ENCODE measurements around the gene CREB5. TPM values are rescaled to one million over a fixed set of nuclear protein-coding genes. Genes with fewer than 3 reads are reported as not detected.

CREB5 gene
- total RNA-seq, 6 donors from 2014 or later = 8.3 to 34.6 (median 15.3) TPM

DNA sequence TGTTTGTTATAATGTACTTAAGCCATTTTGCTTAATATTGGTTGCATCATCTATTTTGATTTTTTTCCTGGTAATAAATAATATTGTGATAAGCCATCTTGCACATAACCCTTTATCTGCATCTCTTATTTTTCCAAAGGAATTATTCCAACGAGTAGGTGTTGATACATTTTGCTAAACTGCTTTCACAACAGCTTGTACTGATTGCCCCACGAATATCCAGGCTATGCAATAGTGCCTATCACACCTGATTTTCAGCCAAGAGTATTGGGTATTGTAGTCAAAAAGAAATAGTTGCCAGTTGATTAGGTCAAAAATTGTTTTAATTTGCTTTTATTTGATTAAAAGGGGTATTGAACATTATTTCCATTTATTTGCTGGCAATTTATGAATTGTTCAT, 20.7 kb downstream of the CREB5 start:
- DNase-seq (no peak), ATAC-seq (ENCODE audit: low FRiP score in 2 of 2) (no peak)
- H3K27me3 ChIP-seq = no peaks in the 10 kb centered on the region
- no peaks in the 10 kb centered on the region for H3K4me1 ChIP-seq
- TF ChIP-seq, protein P1, sequence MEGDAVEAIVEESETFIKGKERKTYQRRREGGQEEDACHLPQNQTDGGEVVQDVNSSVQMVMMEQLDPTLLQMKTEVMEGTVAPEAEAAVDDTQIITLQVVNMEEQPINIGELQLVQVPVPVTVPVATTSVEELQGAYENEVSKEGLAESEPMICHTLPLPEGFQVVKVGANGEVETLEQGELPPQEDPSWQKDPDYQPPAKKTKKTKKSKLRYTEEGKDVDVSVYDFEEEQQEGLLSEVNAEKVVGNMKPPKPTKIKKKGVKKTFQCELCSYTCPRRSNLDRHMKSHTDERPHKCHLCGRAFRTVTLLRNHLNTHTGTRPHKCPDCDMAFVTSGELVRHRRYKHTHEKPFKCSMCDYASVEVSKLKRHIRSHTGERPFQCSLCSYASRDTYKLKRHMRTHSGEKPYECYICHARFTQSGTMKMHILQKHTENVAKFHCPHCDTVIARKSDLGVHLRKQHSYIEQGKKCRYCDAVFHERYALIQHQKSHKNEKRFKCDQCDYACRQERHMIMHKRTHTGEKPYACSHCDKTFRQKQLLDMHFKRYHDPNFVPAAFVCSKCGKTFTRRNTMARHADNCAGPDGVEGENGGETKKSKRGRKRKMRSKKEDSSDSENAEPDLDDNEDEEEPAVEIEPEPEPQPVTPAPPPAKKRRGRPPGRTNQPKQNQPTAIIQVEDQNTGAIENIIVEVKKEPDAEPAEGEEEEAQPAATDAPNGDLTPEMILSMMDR (IDR thresholded peaks at IDR 0.05) = no peak
- TF ChIP-seq POLR2AphosphoS5 (IDR thresholded peaks at IDR 0.05) = no peak
- no peaks in the 10 kb centered on the region for H3K9me3 ChIP-seq
- 45 to 63% methylated on average over 2 of the region's 2 CpGs for WGBS, 2 donors
- H3K36me3 ChIP-seq = no peaks in the 10 kb centered on the region
- H3K27ac ChIP-seq = no peak overlapping the region
- H3K4me3 ChIP-seq = no peak overlapping the region

GRCh38 chr7:28433699-28434219, 21.4 kb downstream of the CREB5 start:
- no peak for TF ChIP-seq POLR2AphosphoS5 (IDR thresholded peaks at IDR 0.05)
- no peak for TF ChIP-seq POLR2A (IDR thresholded peaks at IDR 0.05)
- TF ChIP-seq, protein P1 (IDR thresholded peaks at IDR 0.05) = no peak
- TF ChIP-seq EP300 (IDR thresholded peaks at IDR 0.05) = no peak
- H3K4me1 ChIP-seq = no peaks in the 10 kb centered on the region
- 33 to 48% methylated on average over 4 of the region's 4 CpGs for WGBS, 2 donors
- no peak overlapping the region for H3K27ac ChIP-seq
- no peak for DNase-seq
- H3K9me3 ChIP-seq = no peaks in the 10 kb centered on the region
- H3K36me3 ChIP-seq = no peaks in the 10 kb centered on the region
- H3K4me3 ChIP-seq = no peak overlapping the region
- peak in 1 of 2 donors; percentile 38 for ATAC-seq (ENCODE audit: low FRiP score in 2 of 2)
- no peaks in the 10 kb centered on the region for H3K27me3 ChIP-seq

DNA sequence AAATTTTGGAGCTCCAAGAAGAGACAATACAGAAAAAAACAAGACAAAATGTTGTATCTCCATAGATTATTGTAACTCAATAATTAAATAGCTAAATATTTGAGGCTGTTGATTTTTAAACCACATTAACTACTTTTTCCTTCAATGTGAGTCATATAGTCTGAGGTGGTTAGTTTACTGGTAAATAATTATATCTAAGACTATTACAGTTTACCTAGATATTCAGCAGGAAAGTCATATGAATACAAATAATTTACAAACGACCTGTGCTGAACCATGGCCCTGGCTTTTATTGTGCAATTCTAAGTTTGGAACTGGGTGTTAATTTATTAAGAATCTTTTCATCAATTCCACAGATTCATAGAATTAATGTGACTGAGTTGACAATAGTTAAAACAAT, 22.2 kb downstream of the CREB5 start:
- ATAC-seq (ENCODE audit: low FRiP score in 2 of 2) = no peak
- no peaks in the 10 kb centered on the region for H3K9me3 ChIP-seq
- no peak overlapping the region for H3K4me3 ChIP-seq
- H3K27me3 ChIP-seq = no peaks in the 10 kb centered on the region
- H3K4me1 ChIP-seq = no peaks in the 10 kb centered on the region
- no peaks in the 10 kb centered on the region for H3K36me3 ChIP-seq
- 58 to 64% methylated on average over 1 of the region's 1 CpG for WGBS, 2 donors
- TF ChIP-seq, protein P1 (IDR thresholded peaks at IDR 0.05) = no peak
- TF ChIP-seq POLR2A (IDR thresholded peaks at IDR 0.05) (no peak), EP300 (IDR thresholded peaks at IDR 0.05) (no peak), POLR2AphosphoS5 (IDR thresholded peaks at IDR 0.05) (no peak)
- H3K27ac ChIP-seq = no peak overlapping the region
- no peak for DNase-seq

DNA sequence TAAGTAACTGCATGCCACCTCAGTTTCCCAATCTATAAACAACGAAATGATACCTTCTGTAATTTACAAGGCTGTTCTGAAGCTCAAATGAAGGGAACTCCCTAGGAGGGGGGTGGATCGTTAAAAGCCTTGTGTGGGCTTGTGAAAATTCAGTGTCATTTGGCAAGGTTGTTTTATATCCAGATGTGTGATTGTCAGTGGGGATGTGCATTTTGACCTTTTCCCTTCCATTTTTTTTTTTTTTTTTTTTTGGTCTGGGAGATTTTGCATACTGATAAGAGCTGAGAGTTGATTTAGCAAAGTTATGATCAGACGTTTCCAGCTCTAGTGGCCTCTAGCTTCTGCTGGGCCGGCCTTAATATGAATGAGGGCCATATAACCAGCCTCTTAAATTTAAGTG, 22.8 kb downstream of the CREB5 start:
- Histone ChIP-seq H3K9me3 (no peaks in the 10 kb centered on the region), H3K27ac (no peak overlapping the region), H3K27me3 (no peaks in the 10 kb centered on the region), H3K36me3 (no peaks in the 10 kb centered on the region), H3K4me1 (no peaks in the 10 kb centered on the region), H3K4me3 (no peak overlapping the region)
- 79 to 89% methylated on average over 4 of the region's 4 CpGs for WGBS, 2 donors
- ATAC-seq (ENCODE audit: low FRiP score in 2 of 2) (no peak), DNase-seq (no peak)
- TF ChIP-seq EP300 (IDR thresholded peaks at IDR 0.05) (no peak), POLR2AphosphoS5 (IDR thresholded peaks at IDR 0.05) (no peak), POLR2A (IDR thresholded peaks at IDR 0.05) (no peak)
- TF ChIP-seq, protein P1 (IDR thresholded peaks at IDR 0.05) = no peak

GRCh38 chr7:28435732-28436378, 23.5 kb downstream of the CREB5 start:
- H3K4me1 ChIP-seq = no peaks in the 10 kb centered on the region
- 85 to 94% methylated on average over 2 of the region's 2 CpGs for WGBS, 2 donors

More at GRCh38 chr7:28435732-28436378, 23.5 kb downstream of the CREB5 start:
- Histone ChIP-seq H3K27ac (no peak overlapping the region), H3K27me3 (no peaks in the 10 kb centered on the region), H3K36me3 (no peaks in the 10 kb centered on the region), H3K9me3 (no peaks in the 10 kb centered on the region), H3K4me3 (no peak overlapping the region)
- ATAC-seq (ENCODE audit: low FRiP score in 2 of 2) (no peak), DNase-seq (no peak)
- no peak for TF ChIP-seq POLR2A (IDR thresholded peaks at IDR 0.05)
- TF ChIP-seq EP300 (IDR thresholded peaks at IDR 0.05) = no peak
- TF ChIP-seq POLR2AphosphoS5 (IDR thresholded peaks at IDR 0.05) = no peak
- TF ChIP-seq, protein P1 (IDR thresholded peaks at IDR 0.05) = no peak
